MM.1S (cell line): ENCODE results near the gene CABP4.

Experiments
- CTCF ChIP-seq: fragments of 300-600 bp; sonication (generic); IDR thresholded peaks from 2 replicates; pipeline ENCODE4 v1.5.1; 2016; ENCODE audit warnings: antibody characterized with exemption, low read length, mixed read lengths
- EZH2phosphoT487 ChIP-seq: fragments of 300-600 bp; sonication (generic); IDR thresholded peaks from 2 replicates; pipeline ENCODE4 v1.6.1; 2018; ENCODE audit warnings: antibody characterized with exemption, low read length

- TF ChIP-seq CTCF (no peak), EZH2phosphoT487 (no peak)
These were observed 35.7 kb upstream of the CABP4 start for GRCh38 chr11:67419325-67420049.
